Measurements from ENCODE around the gene FAM170B. TPM values are rescaled to one million over a fixed set of nuclear protein-coding genes. Genes with fewer than 3 reads are reported as not detected.

The FAM170B gene
- total and polyA plus RNA-seq, 4 donors = 0.13 to 0.34 TPM; not detected in 2

- ATAC-seq (ENCODE audit: insufficient read depth, low FRiP score) (peak; percentile 32), DNase-seq (peak in 2 of 3 donors; percentile 44 to 67)
- no peak for TF ChIP-seq CTCF (IDR thresholded peaks at IDR 0.05; ENCODE audit: control extremely low read depth, extremely low read depth)
- H3K4me1 ChIP-seq (ENCODE audit: control insufficient read depth in 5 of 5, insufficient read depth in 5 of 5, low read length in 5 of 5) = peaks cover 4 to 18% (median 7%) of the 10 kb centered on the region in 5 donors
- WGBS, 2 donors = 63 to 83% methylated on average over 3 of the region's 3 CpGs
- H3K9me3 ChIP-seq (ENCODE audit: control insufficient read depth in 4 of 4, insufficient read depth in 3 of 4, low read length in 3 of 4) = peaks cover 0 to 7% (median 2%) of the 10 kb centered on the region in 4 donors
- peaks cover 0 to 22% (median 0%) of the 10 kb centered on the region in 4 donors for H3K36me3 ChIP-seq (ENCODE audit: control insufficient read depth in 4 of 4, insufficient read depth in 4 of 4, low read length in 4 of 4)
- no peak overlapping the region for H3K27ac ChIP-seq (ENCODE audit: low read depth in 1 of 2, low read length in 1 of 2)
- no peaks in the 10 kb centered on the region for H3K27me3 ChIP-seq (ENCODE audit: control insufficient read depth in 3 of 3, insufficient read depth in 3 of 3, low read length in 2 of 3)
- no peak overlapping the region for H3K9ac ChIP-seq (ENCODE audit: insufficient read depth in 1 of 2, low read length in 2 of 2)
- no peak overlapping the region for H3K4me3 ChIP-seq
Measured at GRCh38 chr10:49089557-49090188, 44.1 kb downstream of the FAM170B start.

- 92 to 94% methylated on average over 2 of the region's 2 CpGs for WGBS, 2 donors
- no peaks in the 10 kb centered on the region for H3K27me3 ChIP-seq (ENCODE audit: control insufficient read depth in 3 of 3, insufficient read depth in 3 of 3, low read length in 2 of 3)
- no peak for ATAC-seq (ENCODE audit: insufficient read depth, low FRiP score)
- H3K4me1 ChIP-seq (ENCODE audit: control insufficient read depth in 5 of 5, insufficient read depth in 5 of 5, low read length in 5 of 5) = peaks cover 4 to 18% (median 7%) of the 10 kb centered on the region in 5 donors
- H3K36me3 ChIP-seq (ENCODE audit: control insufficient read depth in 4 of 4, insufficient read depth in 4 of 4, low read length in 4 of 4) = peaks cover 0 to 19% (median 0%) of the 10 kb centered on the region in 4 donors
- no peak overlapping the region for H3K9ac ChIP-seq (ENCODE audit: insufficient read depth in 1 of 2, low read length in 2 of 2)
- TF ChIP-seq CTCF (IDR thresholded peaks at IDR 0.05; ENCODE audit: control extremely low read depth, extremely low read depth) = no peak
- peaks cover 0 to 7% (median 2%) of the 10 kb centered on the region in 4 donors for H3K9me3 ChIP-seq (ENCODE audit: control insufficient read depth in 4 of 4, insufficient read depth in 3 of 4, low read length in 3 of 4)
- no peak for DNase-seq
- no peak overlapping the region for H3K27ac ChIP-seq (ENCODE audit: low read depth in 1 of 2, low read length in 1 of 2)
- no peak overlapping the region for H3K4me3 ChIP-seq
Measured at GRCh38 chr10:49089152-49089551, 44.7 kb downstream of the FAM170B start.

GRCh38 chr10:49086889-49087288 lies 46.9 kb downstream of the FAM170B start:
- Histone ChIP-seq H3K4me3 (no peak overlapping the region), H3K9ac (ENCODE audit: insufficient read depth in 1 of 2, low read length in 2 of 2) (no peak overlapping the region), H3K27me3 (ENCODE audit: control insufficient read depth in 3 of 3, insufficient read depth in 3 of 3, low read length in 2 of 3) (peaks cover 0 to 5% (median 0%) of the 10 kb centered on the region in 3 donors), H3K36me3 (ENCODE audit: control insufficient read depth in 4 of 4, insufficient read depth in 4 of 4, low read length in 4 of 4) (peaks cover 0 to 19% (median 0%) of the 10 kb centered on the region in 4 donors), H3K27ac (ENCODE audit: low read depth in 1 of 2, low read length in 1 of 2) (no peak overlapping the region), H3K4me1 (ENCODE audit: control insufficient read depth in 5 of 5, insufficient read depth in 5 of 5, low read length in 5 of 5) (peaks cover 5 to 28% (median 9%) of the 10 kb centered on the region in 5 donors), H3K9me3 (ENCODE audit: control insufficient read depth in 4 of 4, insufficient read depth in 3 of 4, low read length in 3 of 4) (peaks cover 0 to 7% (median 2%) of the 10 kb centered on the region in 4 donors)
- DNase-seq = no peak
- WGBS, 2 donors = 85 to 89% methylated on average over 3 of the region's 3 CpGs
- ATAC-seq (ENCODE audit: insufficient read depth, low FRiP score) = no peak
- no peak for TF ChIP-seq CTCF (IDR thresholded peaks at IDR 0.05; ENCODE audit: control extremely low read depth, extremely low read depth)

All from lung (tissue), 12 donors.